ENCODE data around the gene MAP4K2. TPM values are rescaled to one million over a fixed set of nuclear protein-coding genes. Genes with fewer than 3 reads are reported as not detected.

The MAP4K2 gene
- total and polyA plus RNA-seq, 2 experiments from 2014 or later = 9.9 to 42.6 TPM

DNA sequence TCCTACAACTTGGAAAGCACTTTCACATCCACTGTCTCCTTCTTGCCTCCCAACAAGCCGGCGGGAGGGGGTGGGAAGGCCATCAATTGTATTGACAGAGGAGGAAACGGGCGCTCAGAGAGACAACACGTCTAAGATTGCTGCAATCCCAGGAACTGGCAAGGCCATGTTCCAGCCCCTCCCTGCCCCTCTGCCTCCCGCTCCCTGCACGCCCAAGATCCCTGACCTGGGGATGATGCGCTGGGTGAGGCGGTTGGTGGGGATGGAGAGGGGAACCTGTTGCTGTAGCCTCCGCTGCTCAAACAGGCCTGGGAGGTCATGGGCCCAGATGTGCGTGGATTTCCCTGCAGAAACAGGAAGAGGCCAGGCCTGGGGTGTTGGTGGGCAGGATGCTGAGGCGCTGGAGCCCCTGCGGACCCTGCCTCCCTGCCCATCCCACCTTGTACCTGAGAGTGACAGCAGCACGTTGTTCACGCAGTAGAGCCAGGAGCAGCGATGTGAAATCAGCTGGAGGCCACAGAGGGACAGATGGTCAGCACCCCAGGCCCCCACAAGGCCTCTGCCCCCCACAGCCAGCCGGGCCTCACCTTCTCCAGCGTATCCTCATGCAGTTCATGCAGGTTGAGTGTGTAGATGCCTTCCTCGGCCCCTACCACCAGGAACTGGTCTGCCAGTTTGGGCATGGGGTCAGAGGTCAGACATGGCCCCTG, 6.8 kb downstream of the MAP4K2 start:
- Histone ChIP-seq H3K9me2 (ENCODE audit: insufficient read depth) (no peaks in the 10 kb centered on the region), H3K36me3 (ENCODE audit: insufficient read depth) (no peaks in the 10 kb centered on the region), H3F3A (replicated peaks; ENCODE audit: low read depth) (0 out of 2 replicates have a peak, but pooled peaks cover 2% of the 10 kb centered on the region), H3K27ac (ENCODE audit: low read depth) (no peak overlapping the region), H2AFZ (no peak overlapping the region), H3K4me2 (no peak overlapping the region), H4K20me1 (replicated peaks; ENCODE audit: insufficient read depth) (no peaks in the 10 kb centered on the region), H3K27me3 (ENCODE audit: insufficient read depth) (no peaks in the 10 kb centered on the region), H3K4me1 (ENCODE audit: insufficient read depth) (no peaks in the 10 kb centered on the region), H3K79me2 (replicated peaks; ENCODE audit: insufficient read depth) (no peaks in the 10 kb centered on the region), H3K4me3 (no peak overlapping the region)
- ATAC-seq (no peak), DNase-seq (ENCODE audit: low spot score) (no peak)
- H3K4me3 Mint-ChIP-seq = no peak overlapping the region
- no peaks in the 10 kb centered on the region for H3K9me3 Mint-ChIP-seq
- no peaks in the 10 kb centered on the region; the same call in 2 of the 3 replicates for H3K36me3 Mint-ChIP-seq (ENCODE audit: low read depth)
- TF ChIP-seq ZNF114 (CRISPR knock-in tag; IDR thresholded peaks at IDR 0.05) (no peak), EZH2 (IDR thresholded peaks at IDR 0.05; ENCODE audit: low read depth, unreplicated experiment) (no peak), JUNB (IDR thresholded peaks at IDR 0.05; ENCODE audit: unreplicated experiment) (no peak), POLR2AphosphoS5 (IDR thresholded peaks at IDR 0.05; ENCODE audit: low read depth) (no peak), CREB1 (CRISPR knock-in tag; IDR thresholded peaks at IDR 0.05; ENCODE audit: low read depth) (no peak), NANOG (IDR thresholded peaks at IDR 0.05; ENCODE audit: borderline replicate concordance) (no peak), EZH2phosphoT487 (IDR thresholded peaks at IDR 0.05; ENCODE audit: unreplicated experiment) (no peak), ZNF331 (CRISPR knock-in tag; IDR thresholded peaks at IDR 0.05; ENCODE audit: low read depth) (no peak), STAT1 (IDR thresholded peaks at IDR 0.05; ENCODE audit: unreplicated experiment) (no peak)
- TF ChIP-seq, protein P1, sequence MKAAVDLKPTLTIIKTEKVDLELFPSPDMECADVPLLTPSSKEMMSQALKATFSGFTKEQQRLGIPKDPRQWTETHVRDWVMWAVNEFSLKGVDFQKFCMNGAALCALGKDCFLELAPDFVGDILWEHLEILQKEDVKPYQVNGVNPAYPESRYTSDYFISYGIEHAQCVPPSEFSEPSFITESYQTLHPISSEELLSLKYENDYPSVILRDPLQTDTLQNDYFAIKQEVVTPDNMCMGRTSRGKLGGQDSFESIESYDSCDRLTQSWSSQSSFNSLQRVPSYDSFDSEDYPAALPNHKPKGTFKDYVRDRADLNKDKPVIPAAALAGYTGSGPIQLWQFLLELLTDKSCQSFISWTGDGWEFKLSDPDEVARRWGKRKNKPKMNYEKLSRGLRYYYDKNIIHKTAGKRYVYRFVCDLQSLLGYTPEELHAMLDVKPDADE (IDR thresholded peaks at IDR 0.05) = no peak
- TF ChIP-seq, protein P2, sequence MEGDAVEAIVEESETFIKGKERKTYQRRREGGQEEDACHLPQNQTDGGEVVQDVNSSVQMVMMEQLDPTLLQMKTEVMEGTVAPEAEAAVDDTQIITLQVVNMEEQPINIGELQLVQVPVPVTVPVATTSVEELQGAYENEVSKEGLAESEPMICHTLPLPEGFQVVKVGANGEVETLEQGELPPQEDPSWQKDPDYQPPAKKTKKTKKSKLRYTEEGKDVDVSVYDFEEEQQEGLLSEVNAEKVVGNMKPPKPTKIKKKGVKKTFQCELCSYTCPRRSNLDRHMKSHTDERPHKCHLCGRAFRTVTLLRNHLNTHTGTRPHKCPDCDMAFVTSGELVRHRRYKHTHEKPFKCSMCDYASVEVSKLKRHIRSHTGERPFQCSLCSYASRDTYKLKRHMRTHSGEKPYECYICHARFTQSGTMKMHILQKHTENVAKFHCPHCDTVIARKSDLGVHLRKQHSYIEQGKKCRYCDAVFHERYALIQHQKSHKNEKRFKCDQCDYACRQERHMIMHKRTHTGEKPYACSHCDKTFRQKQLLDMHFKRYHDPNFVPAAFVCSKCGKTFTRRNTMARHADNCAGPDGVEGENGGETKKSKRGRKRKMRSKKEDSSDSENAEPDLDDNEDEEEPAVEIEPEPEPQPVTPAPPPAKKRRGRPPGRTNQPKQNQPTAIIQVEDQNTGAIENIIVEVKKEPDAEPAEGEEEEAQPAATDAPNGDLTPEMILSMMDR (conservative IDR thresholded peaks at IDR 0.05; ENCODE audit: low read depth in 2 of 2) = no peak
- TF ChIP-seq, protein P3, sequence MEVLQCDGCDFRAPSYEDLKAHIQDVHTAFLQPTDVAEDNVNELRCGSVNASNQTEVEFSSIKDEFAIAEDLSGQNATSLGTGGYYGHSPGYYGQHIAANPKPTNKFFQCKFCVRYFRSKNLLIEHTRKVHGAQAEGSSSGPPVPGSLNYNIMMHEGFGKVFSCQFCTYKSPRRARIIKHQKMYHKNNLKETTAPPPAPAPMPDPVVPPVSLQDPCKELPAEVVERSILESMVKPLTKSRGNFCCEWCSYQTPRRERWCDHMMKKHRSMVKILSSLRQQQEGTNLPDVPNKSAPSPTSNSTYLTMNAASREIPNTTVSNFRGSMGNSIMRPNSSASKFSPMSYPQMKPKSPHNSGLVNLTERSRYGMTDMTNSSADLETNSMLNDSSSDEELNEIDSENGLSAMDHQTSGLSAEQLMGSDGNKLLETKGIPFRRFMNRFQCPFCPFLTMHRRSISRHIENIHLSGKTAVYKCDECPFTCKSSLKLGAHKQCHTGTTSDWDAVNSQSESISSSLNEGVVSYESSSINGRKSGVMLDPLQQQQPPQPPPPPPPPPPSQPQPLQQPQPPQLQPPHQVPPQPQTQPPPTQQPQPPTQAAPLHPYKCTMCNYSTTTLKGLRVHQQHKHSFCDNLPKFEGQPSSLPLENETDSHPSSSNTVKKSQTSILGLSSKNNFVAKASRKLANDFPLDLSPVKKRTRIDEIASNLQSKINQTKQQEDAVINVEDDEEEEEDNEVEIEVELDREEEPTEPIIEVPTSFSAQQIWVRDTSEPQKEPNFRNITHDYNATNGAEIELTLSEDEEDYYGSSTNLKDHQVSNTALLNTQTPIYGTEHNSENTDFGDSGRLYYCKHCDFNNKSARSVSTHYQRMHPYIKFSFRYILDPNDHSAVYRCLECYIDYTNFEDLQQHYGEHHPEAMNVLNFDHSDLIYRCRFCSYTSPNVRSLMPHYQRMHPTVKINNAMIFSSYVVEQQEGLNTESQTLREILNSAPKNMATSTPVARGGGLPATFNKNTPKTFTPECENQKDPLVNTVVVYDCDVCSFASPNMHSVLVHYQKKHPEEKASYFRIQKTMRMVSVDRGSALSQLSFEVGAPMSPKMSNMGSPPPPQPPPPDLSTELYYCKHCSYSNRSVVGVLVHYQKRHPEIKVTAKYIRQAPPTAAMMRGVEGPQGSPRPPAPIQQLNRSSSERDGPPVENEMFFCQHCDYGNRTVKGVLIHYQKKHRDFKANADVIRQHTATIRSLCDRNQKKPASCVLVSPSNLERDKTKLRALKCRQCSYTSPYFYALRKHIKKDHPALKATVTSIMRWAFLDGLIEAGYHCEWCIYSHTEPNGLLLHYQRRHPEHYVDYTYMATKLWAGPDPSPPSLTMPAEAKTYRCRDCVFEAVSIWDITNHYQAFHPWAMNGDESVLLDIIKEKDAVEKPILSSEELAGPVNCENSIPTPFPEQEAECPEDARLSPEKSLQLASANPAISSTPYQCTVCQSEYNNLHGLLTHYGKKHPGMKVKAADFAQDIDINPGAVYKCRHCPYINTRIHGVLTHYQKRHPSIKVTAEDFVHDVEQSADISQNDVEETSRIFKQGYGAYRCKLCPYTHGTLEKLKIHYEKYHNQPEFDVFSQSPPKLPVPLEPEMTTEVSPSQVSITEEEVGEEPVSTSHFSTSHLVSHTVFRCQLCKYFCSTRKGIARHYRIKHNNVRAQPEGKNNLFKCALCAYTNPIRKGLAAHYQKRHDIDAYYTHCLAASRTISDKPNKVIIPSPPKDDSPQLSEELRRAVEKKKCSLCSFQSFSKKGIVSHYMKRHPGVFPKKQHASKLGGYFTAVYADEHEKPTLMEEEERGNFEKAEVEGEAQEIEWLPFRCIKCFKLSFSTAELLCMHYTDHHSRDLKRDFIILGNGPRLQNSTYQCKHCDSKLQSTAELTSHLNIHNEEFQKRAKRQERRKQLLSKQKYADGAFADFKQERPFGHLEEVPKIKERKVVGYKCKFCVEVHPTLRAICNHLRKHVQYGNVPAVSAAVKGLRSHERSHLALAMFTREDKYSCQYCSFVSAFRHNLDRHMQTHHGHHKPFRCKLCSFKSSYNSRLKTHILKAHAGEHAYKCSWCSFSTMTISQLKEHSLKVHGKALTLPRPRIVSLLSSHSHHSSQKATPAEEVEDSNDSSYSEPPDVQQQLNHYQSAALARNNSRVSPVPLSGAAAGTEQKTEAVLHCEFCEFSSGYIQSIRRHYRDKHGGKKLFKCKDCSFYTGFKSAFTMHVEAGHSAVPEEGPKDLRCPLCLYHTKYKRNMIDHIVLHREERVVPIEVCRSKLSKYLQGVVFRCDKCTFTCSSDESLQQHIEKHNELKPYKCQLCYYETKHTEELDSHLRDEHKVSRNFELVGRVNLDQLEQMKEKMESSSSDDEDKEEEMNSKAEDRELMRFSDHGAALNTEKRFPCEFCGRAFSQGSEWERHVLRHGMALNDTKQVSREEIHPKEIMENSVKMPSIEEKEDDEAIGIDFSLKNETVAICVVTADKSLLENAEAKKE (CRISPR knock-in tag; IDR thresholded peaks at IDR 0.05) = no peak
- TF ChIP-seq, protein P4, sequence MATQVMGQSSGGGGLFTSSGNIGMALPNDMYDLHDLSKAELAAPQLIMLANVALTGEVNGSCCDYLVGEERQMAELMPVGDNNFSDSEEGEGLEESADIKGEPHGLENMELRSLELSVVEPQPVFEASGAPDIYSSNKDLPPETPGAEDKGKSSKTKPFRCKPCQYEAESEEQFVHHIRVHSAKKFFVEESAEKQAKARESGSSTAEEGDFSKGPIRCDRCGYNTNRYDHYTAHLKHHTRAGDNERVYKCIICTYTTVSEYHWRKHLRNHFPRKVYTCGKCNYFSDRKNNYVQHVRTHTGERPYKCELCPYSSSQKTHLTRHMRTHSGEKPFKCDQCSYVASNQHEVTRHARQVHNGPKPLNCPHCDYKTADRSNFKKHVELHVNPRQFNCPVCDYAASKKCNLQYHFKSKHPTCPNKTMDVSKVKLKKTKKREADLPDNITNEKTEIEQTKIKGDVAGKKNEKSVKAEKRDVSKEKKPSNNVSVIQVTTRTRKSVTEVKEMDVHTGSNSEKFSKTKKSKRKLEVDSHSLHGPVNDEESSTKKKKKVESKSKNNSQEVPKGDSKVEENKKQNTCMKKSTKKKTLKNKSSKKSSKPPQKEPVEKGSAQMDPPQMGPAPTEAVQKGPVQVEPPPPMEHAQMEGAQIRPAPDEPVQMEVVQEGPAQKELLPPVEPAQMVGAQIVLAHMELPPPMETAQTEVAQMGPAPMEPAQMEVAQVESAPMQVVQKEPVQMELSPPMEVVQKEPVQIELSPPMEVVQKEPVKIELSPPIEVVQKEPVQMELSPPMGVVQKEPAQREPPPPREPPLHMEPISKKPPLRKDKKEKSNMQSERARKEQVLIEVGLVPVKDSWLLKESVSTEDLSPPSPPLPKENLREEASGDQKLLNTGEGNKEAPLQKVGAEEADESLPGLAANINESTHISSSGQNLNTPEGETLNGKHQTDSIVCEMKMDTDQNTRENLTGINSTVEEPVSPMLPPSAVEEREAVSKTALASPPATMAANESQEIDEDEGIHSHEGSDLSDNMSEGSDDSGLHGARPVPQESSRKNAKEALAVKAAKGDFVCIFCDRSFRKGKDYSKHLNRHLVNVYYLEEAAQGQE (IDR thresholded peaks at IDR 0.05; ENCODE audit: unreplicated experiment) = no peak
- H3K27ac Mint-ChIP-seq = no peak overlapping the region
- peaks cover 2% of the 10 kb centered on the region for H3K27me3 Mint-ChIP-seq (ENCODE audit: insufficient read depth, low read depth, poor library complexity)
- H3K4me1 Mint-ChIP-seq = no peaks in the 10 kb centered on the region; the same call in 2 of the 3 replicates
